WTC11 (cell line): ENCODE data around the gene STAC. TPM values are rescaled to one million over a fixed set of nuclear protein-coding genes. Genes with fewer than 3 reads are reported as not detected.

Experiments
- ATAC-seq: fragments of 200-7000 bp; cut with Tn5 transposase; 2 replicates; pipeline ENCODE4 v1.10.0; 2021; ENCODE audit warnings: mild to moderate bottlenecking, moderate library complexity
- CTCF ChIA-PET: fragments of 300-600 bp; sonication (Branson Sonifier 250); formaldehyde crosslinking; loops from one replicate; lab custom pipeline; 2021; ENCODE audit warnings: antibody characterized with exemption; lab: Charles Lee
- POLR2A ChIA-PET: fragments of 350-600 bp; sonication (Branson Sonifier 250); formaldehyde crosslinking; loops from one replicate; lab custom pipeline; 2021; ENCODE audit warnings: antibody characterized with exemption; lab: Charles Lee
- DNase-seq: peaks from one replicate; pipeline ENCODE4 v3.0.0; 2021; ENCODE audit warnings: low spot score
- H3K27ac Mint-ChIP-seq: 2 replicates; pipeline ENCODE4 v1.8.0; 2021; ENCODE audit warnings: mixed read lengths
- H3K27me3 Mint-ChIP-seq: 2 replicates; pipeline ENCODE4 v1.8.0; 2021; ENCODE audit warnings: low read depth, mild to moderate bottlenecking, moderate library complexity, mixed read lengths
- H3K36me3 Mint-ChIP-seq: 2 replicates; pipeline ENCODE4 v1.8.0; 2021; ENCODE audit warnings: mixed read lengths
- H3K4me1 Mint-ChIP-seq: 2 replicates; pipeline ENCODE4 v1.8.0; 2022; ENCODE audit warnings: mixed read lengths
- H3K4me3 Mint-ChIP-seq: 2 replicates; pipeline ENCODE4 v1.8.0; 2021; ENCODE audit warnings: mild to moderate bottlenecking, moderate library complexity, mixed read lengths
- H3K9me3 Mint-ChIP-seq: 2 replicates; pipeline ENCODE4 v1.8.0; 2021; ENCODE audit warnings: mixed read lengths
- ARID4B ChIP-seq: sonication (generic); formaldehyde crosslinking; IDR thresholded peaks from 2 replicates; pipeline ENCODE4 v1.8.0; 2023; ENCODE audit warnings: missing genetic modification reagents, mild to moderate bottlenecking, borderline replicate concordance
- ELF4 ChIP-seq: sonication (generic); formaldehyde crosslinking; IDR thresholded peaks from 2 replicates; pipeline ENCODE4 v1.8.1; 2022; ENCODE audit warnings: low read depth, mild to moderate bottlenecking, moderate library complexity, missing genetic modification reagents
- EMX1 ChIP-seq: fragments of 250-450 bp; sonication (Bioruptor Pico); IDR thresholded peaks from 2 replicates; pipeline ENCODE4 v1.8.0; 2021; ENCODE audit warnings: mild to moderate bottlenecking
- FOXJ3 ChIP-seq: sonication (generic); formaldehyde crosslinking; IDR thresholded peaks from 2 replicates; pipeline ENCODE4 v1.9.0; 2021; ENCODE audit warnings: missing genetic modification reagents, mild to moderate bottlenecking, borderline replicate concordance
- GABPB1 ChIP-seq: sonication (generic); formaldehyde crosslinking; IDR thresholded peaks from 2 replicates; pipeline ENCODE4 v1.8.1; 2023; ENCODE audit warnings: mild to moderate bottlenecking, missing genetic modification reagents
- HMGXB4 ChIP-seq: sonication (generic); formaldehyde crosslinking; IDR thresholded peaks from 2 replicates; pipeline ENCODE4 v1.8.1; 2023; ENCODE audit warnings: mild to moderate bottlenecking, moderate library complexity, missing genetic modification reagents
- IRF1 ChIP-seq: sonication (generic); formaldehyde crosslinking; IDR thresholded peaks from 2 replicates; pipeline ENCODE4 v1.8.0; 2023; ENCODE audit warnings: missing genetic modification reagents
- MXD4 ChIP-seq: fragments of 250-450 bp; sonication (Bioruptor Pico); IDR thresholded peaks from 2 replicates; pipeline ENCODE4 v1.8.0; 2021; ENCODE audit warnings: mild to moderate bottlenecking, moderate library complexity, borderline replicate concordance
- NFE2L1 ChIP-seq: sonication (generic); formaldehyde crosslinking; IDR thresholded peaks from 2 replicates; pipeline ENCODE4 v1.8.1; 2023; ENCODE audit warnings: missing genetic modification reagents
- NR1H2 ChIP-seq: sonication (generic); formaldehyde crosslinking; IDR thresholded peaks from 2 replicates; pipeline ENCODE4 v1.9.0; 2021; ENCODE audit warnings: mild to moderate bottlenecking, moderate library complexity, missing genetic modification reagents
- NR2C2 ChIP-seq: sonication (generic); formaldehyde crosslinking; IDR thresholded peaks from 2 replicates; pipeline ENCODE4 v1.8.0; 2022; ENCODE audit warnings: mild to moderate bottlenecking, missing genetic modification reagents
- PREB ChIP-seq: sonication (generic); formaldehyde crosslinking; IDR thresholded peaks from 2 replicates; pipeline ENCODE4 v1.8.1; 2022; ENCODE audit warnings: mild to moderate bottlenecking, missing genetic modification reagents, moderate library complexity, borderline replicate concordance
- PRRX2 ChIP-seq: fragments of 250-450 bp; sonication (Bioruptor Pico); IDR thresholded peaks from 2 replicates; pipeline ENCODE4 v1.8.0; 2021; ENCODE audit warnings: mild to moderate bottlenecking
- RORB ChIP-seq: fragments of 250-450 bp; sonication (Bioruptor Pico); IDR thresholded peaks from 2 replicates; pipeline ENCODE4 v1.9.0; 2021; ENCODE audit warnings: mild to moderate bottlenecking
- SMAD4 ChIP-seq: sonication (generic); formaldehyde crosslinking; IDR thresholded peaks from 2 replicates; pipeline ENCODE4 v1.8.0; 2022; ENCODE audit warnings: mild to moderate bottlenecking, missing genetic modification reagents
- ZNF138 ChIP-seq: sonication (generic); formaldehyde crosslinking; conservative IDR thresholded peaks from 2 replicates; pipeline ENCODE4 v1.8.1; 2022; ENCODE audit warnings: mild to moderate bottlenecking, moderate library complexity, missing genetic modification reagents
- ZNF219 ChIP-seq: sonication (generic); formaldehyde crosslinking; IDR thresholded peaks from 2 replicates; pipeline ENCODE4 v1.8.0; 2023; ENCODE audit warnings: missing genetic modification reagents, mild to moderate bottlenecking, borderline replicate concordance
- ZNF263 ChIP-seq: sonication (generic); formaldehyde crosslinking; IDR thresholded peaks from 2 replicates; pipeline ENCODE4 v1.8.1; 2022; ENCODE audit warnings: low read depth, mild to moderate bottlenecking, moderate library complexity, missing genetic modification reagents
- ZNF317 ChIP-seq: sonication (generic); formaldehyde crosslinking; IDR thresholded peaks from 2 replicates; pipeline ENCODE4 v1.8.1; 2023; ENCODE audit warnings: low read depth, mild to moderate bottlenecking, moderate library complexity, missing genetic modification reagents, borderline replicate concordance
- ZNF425 ChIP-seq: fragments of 250-450 bp; sonication (Bioruptor Pico); conservative IDR thresholded peaks from 2 replicates; pipeline ENCODE4 v1.9.0; 2021; ENCODE audit warnings: mild to moderate bottlenecking
- ZNF671 ChIP-seq: fragments of 250-450 bp; sonication (Bioruptor Pico); IDR thresholded peaks from 2 replicates; pipeline ENCODE4 v1.8.0; 2021; ENCODE audit warnings: mild to moderate bottlenecking
- total RNA-seq: library from RNA; stranded (reverse); gene quantifications from 3 replicates; pipeline ENCODE4 v1.2.3, GENCODE V29; 2021
- TF ChIP-seq, protein P1 (sequence below): sonication (generic); formaldehyde crosslinking; IDR thresholded peaks from 2 replicates; pipeline ENCODE4 v1.8.1; 2022; ENCODE audit warnings: low read depth, mild to moderate bottlenecking, moderate library complexity, missing genetic modification reagents, borderline replicate concordance

The STAC gene
- total RNA-seq, 1 experiment from 2014 or later = 5.6 TPM

- TF ChIP-seq HMGXB4 (CRISPR knock-in tag) = no peak
- no peak for TF ChIP-seq ZNF219 (CRISPR knock-in tag)
- TF ChIP-seq, protein P1, sequence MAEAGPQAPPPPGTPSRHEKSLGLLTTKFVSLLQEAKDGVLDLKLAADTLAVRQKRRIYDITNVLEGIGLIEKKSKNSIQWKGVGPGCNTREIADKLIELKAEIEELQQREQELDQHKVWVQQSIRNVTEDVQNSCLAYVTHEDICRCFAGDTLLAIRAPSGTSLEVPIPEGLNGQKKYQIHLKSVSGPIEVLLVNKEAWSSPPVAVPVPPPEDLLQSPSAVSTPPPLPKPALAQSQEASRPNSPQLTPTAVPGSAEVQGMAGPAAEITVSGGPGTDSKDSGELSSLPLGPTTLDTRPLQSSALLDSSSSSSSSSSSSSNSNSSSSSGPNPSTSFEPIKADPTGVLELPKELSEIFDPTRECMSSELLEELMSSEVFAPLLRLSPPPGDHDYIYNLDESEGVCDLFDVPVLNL (CRISPR knock-in tag) = no peak
- TF ChIP-seq ZNF671 (CRISPR knock-in tag) = no peak
- TF ChIP-seq NFE2L1 = no peak
- no peak for TF ChIP-seq ZNF263
- no peak for TF ChIP-seq PREB
- no peak for TF ChIP-seq PRRX2
Measured at GRCh38 chr3:36332139-36332538, 48.2 kb upstream of the STAC start (continued).

DNA sequence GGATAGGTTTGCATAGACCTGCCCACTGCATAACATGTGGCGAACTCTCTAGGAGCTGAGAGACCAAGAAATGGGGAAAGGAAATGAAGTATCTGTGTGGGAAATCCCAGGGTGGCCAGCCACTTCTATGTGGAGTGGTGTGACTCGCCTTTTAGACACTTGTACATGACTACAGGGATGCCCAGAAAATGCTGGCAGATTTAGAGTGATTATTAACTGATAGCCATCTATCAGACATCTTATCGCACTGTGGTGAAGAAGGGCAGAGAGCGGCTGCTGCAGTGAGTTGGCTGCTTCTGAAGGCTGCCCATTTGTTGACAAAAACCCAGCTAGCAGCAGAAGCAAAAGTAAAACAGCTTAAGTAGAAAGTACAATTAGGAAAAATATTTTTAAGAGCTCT lies 18.1 kb upstream of the STAC start:
- Mint-ChIP-seq H3K9me3 (peaks cover 18% of the 10 kb centered on the region), H3K4me3 (no peak overlapping the region), H3K36me3 (no peaks in the 10 kb centered on the region), H3K4me1 (peaks cover 21% of the 10 kb centered on the region), H3K27me3 (no peaks in the 10 kb centered on the region), H3K27ac (no peak overlapping the region)
- DNase-seq (no peak), ATAC-seq (no peak)
- ChIA-PET CTCF (no interaction called here), POLR2A (no interaction called here)
- TF ChIP-seq GABPB1 (no peak), NR2C2 (no peak), MXD4 (CRISPR knock-in tag) (no peak), ELF4 (CRISPR knock-in tag) (no peak), EMX1 (CRISPR knock-in tag) (no peak), ARID4B (CRISPR knock-in tag) (no peak), FOXJ3 (no peak), HMGXB4 (CRISPR knock-in tag) (no peak)

- Mint-ChIP-seq H3K4me1 (peaks cover 21% of the 10 kb centered on the region), H3K9me3 (peaks cover 18% of the 10 kb centered on the region), H3K4me3 (no peak overlapping the region), H3K36me3 (no peaks in the 10 kb centered on the region), H3K27me3 (no peaks in the 10 kb centered on the region), H3K27ac (peak overlapping the region; percentile 51)
- CTCF ChIA-PET = no interaction called here
- peak; percentile 84 for ATAC-seq
- POLR2A ChIA-PET = no interaction called here
- DNase-seq = no peak
- no peak for TF ChIP-seq IRF1 (CRISPR knock-in tag)
- no peak for TF ChIP-seq NR2C2
- TF ChIP-seq ZNF425 (CRISPR knock-in tag) = no peak
- TF ChIP-seq GABPB1 = no peak
- TF ChIP-seq ZNF138 (CRISPR knock-in tag) = no peak
- no peak for TF ChIP-seq MXD4 (CRISPR knock-in tag)
- TF ChIP-seq ZNF671 (CRISPR knock-in tag) = no peak
- no peak for TF ChIP-seq SMAD4 (CRISPR knock-in tag)
- no peak for TF ChIP-seq RORB (CRISPR knock-in tag)
- no peak for TF ChIP-seq NR1H2
- no peak for TF ChIP-seq ZNF317 (CRISPR knock-in tag)
Measured at GRCh38 chr3:36362973-36363372, 17.3 kb upstream of the STAC start.
